Measurements from ENCODE around the gene CNTNAP2. TPM values are rescaled to one million over a fixed set of nuclear protein-coding genes. Genes with fewer than 3 reads are reported as not detected.

The CNTNAP2 gene
- total RNA-seq, 1 donor, result 7.6 TPM

DNA sequence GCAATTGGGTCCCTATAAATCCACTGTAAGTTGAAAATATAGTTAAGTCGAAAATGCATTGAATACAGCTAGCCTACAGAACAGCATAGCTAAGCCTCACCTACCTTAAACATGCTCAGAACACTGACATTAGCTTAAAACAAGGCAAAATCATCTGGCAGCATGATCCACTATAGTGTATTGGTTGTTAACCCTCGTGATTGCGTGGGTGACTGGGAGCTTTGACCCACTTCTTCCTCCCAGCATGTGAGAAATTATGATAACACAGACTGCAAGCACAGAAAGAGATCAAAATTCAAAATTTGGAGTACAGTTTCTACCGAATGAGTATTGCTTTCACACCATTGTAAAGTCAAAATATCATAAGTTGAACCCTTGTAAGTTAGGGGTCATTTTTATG, 22.3 kb downstream of the CNTNAP2 start:
- Histone ChIP-seq H3K4me2 (ENCODE audit: insufficient read depth, low read length) (no peak overlapping the region), H3K9me3 (ENCODE audit: low read depth, low read length) (no peaks in the 10 kb centered on the region), H4K20me1 (ENCODE audit: insufficient read depth, low read length) (no peaks in the 10 kb centered on the region), H3K4me3 (ENCODE audit: insufficient read depth, low read length) (no peak overlapping the region), H3K27ac (ENCODE audit: low read depth, low read length) (no peak overlapping the region), H2AFZ (ENCODE audit: low read length) (no peak overlapping the region), H3K4me1 (ENCODE audit: insufficient read depth, low read length) (no peaks in the 10 kb centered on the region), H3K27me3 (ENCODE audit: insufficient read depth, low read length) (no peaks in the 10 kb centered on the region), H3K36me3 (ENCODE audit: insufficient read depth, low read length) (no peaks in the 10 kb centered on the region), H3K79me2 (ENCODE audit: insufficient read depth, low read length) (no peaks in the 10 kb centered on the region)
- TF ChIP-seq, protein P1, sequence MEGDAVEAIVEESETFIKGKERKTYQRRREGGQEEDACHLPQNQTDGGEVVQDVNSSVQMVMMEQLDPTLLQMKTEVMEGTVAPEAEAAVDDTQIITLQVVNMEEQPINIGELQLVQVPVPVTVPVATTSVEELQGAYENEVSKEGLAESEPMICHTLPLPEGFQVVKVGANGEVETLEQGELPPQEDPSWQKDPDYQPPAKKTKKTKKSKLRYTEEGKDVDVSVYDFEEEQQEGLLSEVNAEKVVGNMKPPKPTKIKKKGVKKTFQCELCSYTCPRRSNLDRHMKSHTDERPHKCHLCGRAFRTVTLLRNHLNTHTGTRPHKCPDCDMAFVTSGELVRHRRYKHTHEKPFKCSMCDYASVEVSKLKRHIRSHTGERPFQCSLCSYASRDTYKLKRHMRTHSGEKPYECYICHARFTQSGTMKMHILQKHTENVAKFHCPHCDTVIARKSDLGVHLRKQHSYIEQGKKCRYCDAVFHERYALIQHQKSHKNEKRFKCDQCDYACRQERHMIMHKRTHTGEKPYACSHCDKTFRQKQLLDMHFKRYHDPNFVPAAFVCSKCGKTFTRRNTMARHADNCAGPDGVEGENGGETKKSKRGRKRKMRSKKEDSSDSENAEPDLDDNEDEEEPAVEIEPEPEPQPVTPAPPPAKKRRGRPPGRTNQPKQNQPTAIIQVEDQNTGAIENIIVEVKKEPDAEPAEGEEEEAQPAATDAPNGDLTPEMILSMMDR (IDR thresholded peaks at IDR 0.05; ENCODE audit: extremely low read depth, low read depth, low read length), result no peak
- DNase-seq (ENCODE audit: insufficient read length, low spot score, missing footprints), result no peak

- Histone ChIP-seq H3K4me2 (ENCODE audit: insufficient read depth, low read length) (no peak overlapping the region), H3K27me3 (ENCODE audit: insufficient read depth, low read length) (no peaks in the 10 kb centered on the region), H3K36me3 (ENCODE audit: insufficient read depth, low read length) (no peaks in the 10 kb centered on the region), H3K79me2 (ENCODE audit: insufficient read depth, low read length) (no peaks in the 10 kb centered on the region), H3K27ac (ENCODE audit: low read depth, low read length) (no peak overlapping the region), H3K4me1 (ENCODE audit: insufficient read depth, low read length) (no peaks in the 10 kb centered on the region), H2AFZ (ENCODE audit: low read length) (no peak overlapping the region), H3K4me3 (ENCODE audit: insufficient read depth, low read length) (no peak overlapping the region), H4K20me1 (ENCODE audit: insufficient read depth, low read length) (no peaks in the 10 kb centered on the region), H3K9me3 (ENCODE audit: low read depth, low read length) (no peaks in the 10 kb centered on the region)
- no peak for DNase-seq (ENCODE audit: insufficient read length, low spot score, missing footprints)
- TF ChIP-seq, protein P1 (IDR thresholded peaks at IDR 0.05; ENCODE audit: extremely low read depth, low read depth, low read length), result no peak
These were observed 30.4 kb downstream of the CNTNAP2 start for GRCh38 chr7:146146831-146147486.

- H3K36me3 ChIP-seq (ENCODE audit: insufficient read depth, low read length), result no peaks in the 10 kb centered on the region
- DNase-seq (ENCODE audit: insufficient read length, low spot score, missing footprints), result no peak
- no peaks in the 10 kb centered on the region for H3K79me2 ChIP-seq (ENCODE audit: insufficient read depth, low read length)
- TF ChIP-seq, protein P1 (IDR thresholded peaks at IDR 0.05; ENCODE audit: extremely low read depth, low read depth, low read length), result no peak
- H3K9me3 ChIP-seq (ENCODE audit: low read depth, low read length), result peaks cover 3% of the 10 kb centered on the region
- no peaks in the 10 kb centered on the region for H3K4me1 ChIP-seq (ENCODE audit: insufficient read depth, low read length)
- no peak overlapping the region for H3K27ac ChIP-seq (ENCODE audit: low read depth, low read length)
- H4K20me1 ChIP-seq (ENCODE audit: insufficient read depth, low read length), result no peaks in the 10 kb centered on the region
- H2AFZ ChIP-seq (ENCODE audit: low read length), result no peak overlapping the region
- H3K4me3 ChIP-seq (ENCODE audit: insufficient read depth, low read length), result no peak overlapping the region
- H3K27me3 ChIP-seq (ENCODE audit: insufficient read depth, low read length), result no peaks in the 10 kb centered on the region
- no peak overlapping the region for H3K4me2 ChIP-seq (ENCODE audit: insufficient read depth, low read length)
These were observed 33.6 kb downstream of the CNTNAP2 start for GRCh38 chr7:146150153-146150552.

DNA sequence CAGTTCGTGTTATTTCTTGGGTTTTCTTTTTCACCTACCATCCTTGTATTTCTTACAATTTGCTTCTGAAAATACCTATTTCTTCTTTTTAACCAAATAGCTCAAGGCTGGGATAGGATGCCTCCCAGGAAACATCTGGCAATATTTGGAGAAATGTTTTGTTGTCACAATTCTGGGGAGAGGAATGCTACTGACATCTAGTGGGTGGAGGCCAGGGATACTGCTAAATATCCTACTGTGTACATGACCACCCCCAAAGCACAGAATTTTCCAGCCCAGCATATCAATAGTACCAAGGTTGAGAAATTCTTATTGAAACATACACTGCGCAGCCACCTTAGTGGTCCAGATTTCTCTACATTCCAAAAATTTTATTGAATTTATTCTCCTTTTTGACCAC, 55.5 kb downstream of the CNTNAP2 start:
- Histone ChIP-seq H3K36me3 (ENCODE audit: insufficient read depth, low read length) (no peaks in the 10 kb centered on the region), H4K20me1 (ENCODE audit: insufficient read depth, low read length) (no peaks in the 10 kb centered on the region), H3K4me3 (ENCODE audit: insufficient read depth, low read length) (no peak overlapping the region), H3K27me3 (ENCODE audit: insufficient read depth, low read length) (no peaks in the 10 kb centered on the region), H3K9me3 (ENCODE audit: low read depth, low read length) (peaks cover 2% of the 10 kb centered on the region), H3K27ac (ENCODE audit: low read depth, low read length) (no peak overlapping the region), H3K79me2 (ENCODE audit: insufficient read depth, low read length) (no peaks in the 10 kb centered on the region), H3K4me1 (ENCODE audit: insufficient read depth, low read length) (no peaks in the 10 kb centered on the region), H2AFZ (ENCODE audit: low read length) (no peak overlapping the region), H3K4me2 (ENCODE audit: insufficient read depth, low read length) (no peak overlapping the region)
- TF ChIP-seq, protein P1 (IDR thresholded peaks at IDR 0.05; ENCODE audit: extremely low read depth, low read depth, low read length), result no peak
- DNase-seq (ENCODE audit: insufficient read length, low spot score, missing footprints), result no peak
